ENCODE data around the gene ITSN1.
"Not testable (repeated sequence)": the region's sequence is repeated elsewhere in the genome, so short reads cannot be mapped to it uniquely, and the experiment has no call there.

Gene ITSN1

GRCh38 chr21:33650929-33651509 lies 8.7 kb downstream of the ITSN1 start:
- in situ Hi-C loops (cut with MboI; ENCODE audit: low sequenced_read_pairs): no loop called here

GRCh38 chr21:33651965-33652680 lies 9.8 kb downstream of the ITSN1 start:
- in situ Hi-C loops (cut with MboI; ENCODE audit: low sequenced_read_pairs): no loop called here

GRCh38 chr21:33654412-33654811 lies 12.1 kb downstream of the ITSN1 start:
- in situ Hi-C loops (cut with MboI; ENCODE audit: low sequenced_read_pairs): no loop called here

GRCh38 chr21:33655588-33656221 lies 13.4 kb downstream of the ITSN1 start:
- in situ Hi-C loops (cut with MboI; ENCODE audit: low sequenced_read_pairs): no loop called here

GRCh38 chr21:33657124-33657820 lies 15.0 kb downstream of the ITSN1 start:
- in situ Hi-C loops (cut with MboI; ENCODE audit: low sequenced_read_pairs): no loop called here

- in situ Hi-C loops (cut with MboI; ENCODE audit: low sequenced_read_pairs): no loop called here
Observed at GRCh38 chr21:33658919-33659567, 16.7 kb downstream of the ITSN1 start.

- in situ Hi-C loops (cut with MboI; ENCODE audit: low sequenced_read_pairs): no loop called here
Observed at GRCh38 chr21:33659568-33659949, 17.3 kb downstream of the ITSN1 start.

GRCh38 chr21:33660406-33660805 lies 18.1 kb downstream of the ITSN1 start:
- in situ Hi-C loops (cut with MboI; ENCODE audit: low sequenced_read_pairs): no loop called here

GRCh38 chr21:33661146-33661545 lies 18.8 kb downstream of the ITSN1 start:
- in situ Hi-C loops (cut with MboI; ENCODE audit: low sequenced_read_pairs): no loop called here

- in situ Hi-C loops (cut with MboI; ENCODE audit: low sequenced_read_pairs): no loop called here
Observed at GRCh38 chr21:33662046-33662445, 19.7 kb downstream of the ITSN1 start.

GRCh38 chr21:33663241-33663640 lies 20.9 kb downstream of the ITSN1 start:
- in situ Hi-C loops (cut with MboI; ENCODE audit: low sequenced_read_pairs): no loop called here

- in situ Hi-C loops (cut with MboI; ENCODE audit: low sequenced_read_pairs): no loop called here
Observed at GRCh38 chr21:33664135-33664534, 21.8 kb downstream of the ITSN1 start.

- in situ Hi-C loops (cut with MboI; ENCODE audit: low sequenced_read_pairs): no loop called here
Observed at GRCh38 chr21:33666153-33666552, 23.9 kb downstream of the ITSN1 start.

- in situ Hi-C loops (cut with MboI; ENCODE audit: low sequenced_read_pairs): no loop called here
Observed at GRCh38 chr21:33667636-33668035, 25.3 kb downstream of the ITSN1 start.

GRCh38 chr21:33668180-33668579 lies 25.9 kb downstream of the ITSN1 start:
- in situ Hi-C loops (cut with MboI; ENCODE audit: low sequenced_read_pairs): no loop called here

- in situ Hi-C loops (cut with MboI; ENCODE audit: low sequenced_read_pairs): no loop called here
Observed at GRCh38 chr21:33668620-33669019, 26.3 kb downstream of the ITSN1 start.

- in situ Hi-C loops (cut with MboI; ENCODE audit: low sequenced_read_pairs): no loop called here
Observed at GRCh38 chr21:33670076-33670978, 28.0 kb downstream of the ITSN1 start.

GRCh38 chr21:33673473-33673872 lies 31.2 kb downstream of the ITSN1 start:
- in situ Hi-C loops (cut with MboI; ENCODE audit: low sequenced_read_pairs): no loop called here

- in situ Hi-C loops (cut with MboI; ENCODE audit: low sequenced_read_pairs): no loop called here
Observed at GRCh38 chr21:33674226-33674625, 31.9 kb downstream of the ITSN1 start.

- in situ Hi-C loops (cut with MboI; ENCODE audit: low sequenced_read_pairs): not testable (repeated sequence)
Observed at GRCh38 chr21:33676666-33677065, 34.4 kb downstream of the ITSN1 start.
